ENCODE results near the gene ZNF365.
"Not testable (repeated sequence)": the region's sequence is repeated elsewhere in the genome, so short reads cannot be mapped to it uniquely, and the experiment has no call there.

DNA sequence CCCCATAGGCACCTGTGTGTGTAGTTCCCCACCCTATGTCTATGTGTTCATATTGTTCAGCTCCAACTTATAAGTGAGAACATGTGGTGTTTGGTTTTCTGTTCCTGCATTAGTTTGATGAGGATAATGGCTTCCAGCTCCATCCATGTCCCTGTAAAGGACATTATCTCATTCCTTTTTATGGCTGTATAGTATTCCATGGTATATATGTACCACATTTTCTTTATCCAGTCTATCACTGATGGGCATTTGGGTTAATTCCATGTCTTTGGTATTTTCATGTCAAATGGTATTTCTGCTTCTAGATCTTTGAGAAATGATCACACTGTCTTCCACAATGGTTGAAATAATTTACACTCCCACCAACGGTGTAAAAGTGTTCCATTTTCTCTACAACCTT, 36.4 kb downstream of the ZNF365 start:
- TF ChIP-seq RARB (CRISPR knock-in tag; IDR thresholded peaks at IDR 0.05); ESRRG (CRISPR knock-in tag; IDR thresholded peaks at IDR 0.05); TCF4 (CRISPR knock-in tag; IDR thresholded peaks at IDR 0.05; ENCODE audit: borderline replicate concordance); ISL1 (CRISPR knock-in tag; IDR thresholded peaks at IDR 0.05); ZNF70 (CRISPR knock-in tag; IDR thresholded peaks at IDR 0.05); PPARA (CRISPR knock-in tag; IDR thresholded peaks at IDR 0.05; ENCODE audit: borderline replicate concordance): not testable (repeated sequence)
- TF ChIP-seq, protein P1, sequence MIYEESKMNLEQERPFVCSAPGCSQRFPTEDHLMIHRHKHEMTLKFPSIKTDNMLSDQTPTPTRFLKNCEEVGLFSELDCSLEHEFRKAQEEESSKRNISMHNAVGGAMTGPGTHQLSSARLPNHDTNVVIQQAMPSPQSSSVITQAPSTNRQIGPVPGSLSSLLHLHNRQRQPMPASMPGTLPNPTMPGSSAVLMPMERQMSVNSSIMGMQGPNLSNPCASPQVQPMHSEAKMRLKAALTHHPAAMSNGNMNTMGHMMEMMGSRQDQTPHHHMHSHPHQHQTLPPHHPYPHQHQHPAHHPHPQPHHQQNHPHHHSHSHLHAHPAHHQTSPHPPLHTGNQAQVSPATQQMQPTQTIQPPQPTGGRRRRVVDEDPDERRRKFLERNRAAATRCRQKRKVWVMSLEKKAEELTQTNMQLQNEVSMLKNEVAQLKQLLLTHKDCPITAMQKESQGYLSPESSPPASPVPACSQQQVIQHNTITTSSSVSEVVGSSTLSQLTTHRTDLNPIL (CRISPR knock-in tag; IDR thresholded peaks at IDR 0.05; ENCODE audit: low read depth) = not testable (repeated sequence)
- TF ChIP-seq ZNF8 (CRISPR knock-in tag; IDR thresholded peaks at IDR 0.05) = peak; percentile 71; the same call in 1 of the 2 replicates
- TF ChIP-seq, protein P2, sequence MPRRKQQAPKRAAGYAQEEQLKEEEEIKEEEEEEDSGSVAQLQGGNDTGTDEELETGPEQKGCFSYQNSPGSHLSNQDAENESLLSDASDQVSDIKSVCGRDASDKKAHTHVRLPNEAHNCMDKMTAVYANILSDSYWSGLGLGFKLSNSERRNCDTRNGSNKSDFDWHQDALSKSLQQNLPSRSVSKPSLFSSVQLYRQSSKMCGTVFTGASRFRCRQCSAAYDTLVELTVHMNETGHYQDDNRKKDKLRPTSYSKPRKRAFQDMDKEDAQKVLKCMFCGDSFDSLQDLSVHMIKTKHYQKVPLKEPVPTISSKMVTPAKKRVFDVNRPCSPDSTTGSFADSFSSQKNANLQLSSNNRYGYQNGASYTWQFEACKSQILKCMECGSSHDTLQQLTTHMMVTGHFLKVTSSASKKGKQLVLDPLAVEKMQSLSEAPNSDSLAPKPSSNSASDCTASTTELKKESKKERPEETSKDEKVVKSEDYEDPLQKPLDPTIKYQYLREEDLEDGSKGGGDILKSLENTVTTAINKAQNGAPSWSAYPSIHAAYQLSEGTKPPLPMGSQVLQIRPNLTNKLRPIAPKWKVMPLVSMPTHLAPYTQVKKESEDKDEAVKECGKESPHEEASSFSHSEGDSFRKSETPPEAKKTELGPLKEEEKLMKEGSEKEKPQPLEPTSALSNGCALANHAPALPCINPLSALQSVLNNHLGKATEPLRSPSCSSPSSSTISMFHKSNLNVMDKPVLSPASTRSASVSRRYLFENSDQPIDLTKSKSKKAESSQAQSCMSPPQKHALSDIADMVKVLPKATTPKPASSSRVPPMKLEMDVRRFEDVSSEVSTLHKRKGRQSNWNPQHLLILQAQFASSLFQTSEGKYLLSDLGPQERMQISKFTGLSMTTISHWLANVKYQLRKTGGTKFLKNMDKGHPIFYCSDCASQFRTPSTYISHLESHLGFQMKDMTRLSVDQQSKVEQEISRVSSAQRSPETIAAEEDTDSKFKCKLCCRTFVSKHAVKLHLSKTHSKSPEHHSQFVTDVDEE (CRISPR knock-in tag; IDR thresholded peaks at IDR 0.05) = not testable (repeated sequence)
